ENCODE results near the gene AUH. TPM values are rescaled to one million over a fixed set of nuclear protein-coding genes. Genes with fewer than 3 reads are reported as not detected.

Gene AUH
- polyA plus RNA-seq, 3 donors, result 4.0 to 9.9 (median 8.4) TPM

- no CpG with 5 or more reads among the region's 1 CpG for WGBS (ENCODE audit: insufficient coverage)
Measured at GRCh38 chr9:91275655-91276054, 86.1 kb downstream of the AUH start.

GRCh38 chr9:91274949-91275492, 86.7 kb downstream of the AUH start:
- peaks cover 3% of the 10 kb centered on the region for H3K4me1 Mint-ChIP-seq
- Histone ChIP-seq H3K4me3 (replicated peaks in 1 of 3; ENCODE audit: low read depth in 2 of 3, low read length in 3 of 3) (no peak overlapping the region), H3K4me1 (ENCODE audit: control insufficient read depth in 1 of 2, insufficient read depth in 2 of 2, low read length in 2 of 2) (no peaks in the 10 kb centered on the region), H3K27ac (ENCODE audit: low read depth in 1 of 2, low read length in 2 of 2) (no peak overlapping the region), H3K9ac (ENCODE audit: insufficient read depth, low read length, poor library complexity, severe bottlenecking) (no peak overlapping the region), H3K79me2 (ENCODE audit: insufficient read depth, low read length) (no peaks in the 10 kb centered on the region), H3K4me2 (replicated peaks; ENCODE audit: extremely low read depth, low read length, poor library complexity, severe bottlenecking) (no peak overlapping the region), H3K9me3 (replicated peaks in 1 of 2; ENCODE audit: control insufficient read depth in 1 of 2, insufficient read depth in 1 of 2, low read length in 2 of 2) (no peaks in the 10 kb centered on the region), H3K36me3 (replicated peaks in 1 of 2; ENCODE audit: control insufficient read depth in 1 of 2, insufficient read depth in 2 of 2, low read length in 2 of 2) (no peaks in the 10 kb centered on the region), H3K27me3 (ENCODE audit: control insufficient read depth in 2 of 2, insufficient read depth in 2 of 2, low read length in 2 of 2) (no peaks in the 10 kb centered on the region), H2AFZ (ENCODE audit: insufficient read depth, low read depth, low read length, poor library complexity, severe bottlenecking) (no peak overlapping the region), H4K20me1 (ENCODE audit: insufficient read depth, low read length) (no peaks in the 10 kb centered on the region)
- H3K36me3 Mint-ChIP-seq, result peaks cover 2% of the 10 kb centered on the region in 2 donors
- peaks cover 0 to 3% (median 0%) of the 10 kb centered on the region in 7 donors for H3K9me3 Mint-ChIP-seq
- TF ChIP-seq, protein P1, sequence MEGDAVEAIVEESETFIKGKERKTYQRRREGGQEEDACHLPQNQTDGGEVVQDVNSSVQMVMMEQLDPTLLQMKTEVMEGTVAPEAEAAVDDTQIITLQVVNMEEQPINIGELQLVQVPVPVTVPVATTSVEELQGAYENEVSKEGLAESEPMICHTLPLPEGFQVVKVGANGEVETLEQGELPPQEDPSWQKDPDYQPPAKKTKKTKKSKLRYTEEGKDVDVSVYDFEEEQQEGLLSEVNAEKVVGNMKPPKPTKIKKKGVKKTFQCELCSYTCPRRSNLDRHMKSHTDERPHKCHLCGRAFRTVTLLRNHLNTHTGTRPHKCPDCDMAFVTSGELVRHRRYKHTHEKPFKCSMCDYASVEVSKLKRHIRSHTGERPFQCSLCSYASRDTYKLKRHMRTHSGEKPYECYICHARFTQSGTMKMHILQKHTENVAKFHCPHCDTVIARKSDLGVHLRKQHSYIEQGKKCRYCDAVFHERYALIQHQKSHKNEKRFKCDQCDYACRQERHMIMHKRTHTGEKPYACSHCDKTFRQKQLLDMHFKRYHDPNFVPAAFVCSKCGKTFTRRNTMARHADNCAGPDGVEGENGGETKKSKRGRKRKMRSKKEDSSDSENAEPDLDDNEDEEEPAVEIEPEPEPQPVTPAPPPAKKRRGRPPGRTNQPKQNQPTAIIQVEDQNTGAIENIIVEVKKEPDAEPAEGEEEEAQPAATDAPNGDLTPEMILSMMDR (IDR thresholded peaks at IDR 0.05), result no peak
- no peak overlapping the region for H3K27ac Mint-ChIP-seq
- intact Hi-C loops (cut with micrococcal nuclease), result no loop called here
- no peak overlapping the region for H3K4me3 Mint-ChIP-seq
- no peak for DNase-seq
- WGBS (ENCODE audit: insufficient coverage), result no CpG with 5 or more reads among the region's 2 CpGs
- no peaks in the 10 kb centered on the region for H3K27me3 Mint-ChIP-seq (ENCODE audit: low read depth in 3 of 3)

More at GRCh38 chr9:91275655-91276054, 86.1 kb downstream of the AUH start:
- TF ChIP-seq, protein P1 (IDR thresholded peaks at IDR 0.05), result no peak
- no peak overlapping the region for H3K9ac ChIP-seq (ENCODE audit: insufficient read depth, low read length, poor library complexity, severe bottlenecking)
- peaks cover 3% of the 10 kb centered on the region for H3K4me1 Mint-ChIP-seq
- no peak overlapping the region for H3K4me2 ChIP-seq (replicated peaks; ENCODE audit: extremely low read depth, low read length, poor library complexity, severe bottlenecking)
- no peak overlapping the region for H2AFZ ChIP-seq (ENCODE audit: insufficient read depth, low read depth, low read length, poor library complexity, severe bottlenecking)
- peaks cover 2% of the 10 kb centered on the region in 2 donors for H3K36me3 Mint-ChIP-seq
- no peaks in the 10 kb centered on the region for H3K9me3 ChIP-seq (replicated peaks in 1 of 2; ENCODE audit: control insufficient read depth in 1 of 2, insufficient read depth in 1 of 2, low read length in 2 of 2)
- H3K4me3 Mint-ChIP-seq, result no peak overlapping the region
- H3K4me3 ChIP-seq (replicated peaks in 1 of 3; ENCODE audit: low read depth in 2 of 3, low read length in 3 of 3), result no peak overlapping the region
- no peaks in the 10 kb centered on the region for H3K27me3 ChIP-seq (ENCODE audit: control insufficient read depth in 2 of 2, insufficient read depth in 2 of 2, low read length in 2 of 2)
- H3K27me3 Mint-ChIP-seq (ENCODE audit: low read depth in 3 of 3), result no peaks in the 10 kb centered on the region
- peaks cover 0 to 3% (median 0%) of the 10 kb centered on the region in 7 donors for H3K9me3 Mint-ChIP-seq
- no peaks in the 10 kb centered on the region for H4K20me1 ChIP-seq (ENCODE audit: insufficient read depth, low read length)
- no peak overlapping the region for H3K27ac ChIP-seq (ENCODE audit: low read depth in 1 of 2, low read length in 2 of 2)
- H3K79me2 ChIP-seq (ENCODE audit: insufficient read depth, low read length), result no peaks in the 10 kb centered on the region
- no peaks in the 10 kb centered on the region for H3K36me3 ChIP-seq (replicated peaks in 1 of 2; ENCODE audit: control insufficient read depth in 1 of 2, insufficient read depth in 2 of 2, low read length in 2 of 2)
- intact Hi-C loops (cut with micrococcal nuclease), result no loop called here
- DNase-seq, result no peak
- no peaks in the 10 kb centered on the region for H3K4me1 ChIP-seq (ENCODE audit: control insufficient read depth in 1 of 2, insufficient read depth in 2 of 2, low read length in 2 of 2)
- H3K27ac Mint-ChIP-seq, result no peak overlapping the region
